OCI-LY3 (cell line): ENCODE measurements around the gene TMEM106C.

Source experiments
- H2AFZ ChIP-seq: fragments of 200-600, 300-600 bp; shearing (Covaris generic); 2 replicates; pipeline ENCODE4 v1.6.0; 2014; ENCODE audit warnings: antibody characterized with exemption, low read depth, low read length
- H3K27ac ChIP-seq: fragments of 200-600, 300-600 bp; sonication (generic); 2 replicates; pipeline ENCODE4 v1.5.1; 2014; ENCODE audit warnings: mild to moderate bottlenecking, low read length, moderate library complexity, mixed read lengths
- H3K27me3 ChIP-seq: fragments of 200-600, 300-600 bp; sonication (generic); 2 replicates; pipeline ENCODE4 v1.6.1; 2014; ENCODE audit warnings: low read depth, low read length, mixed read lengths
- H3K36me3 ChIP-seq: fragments of 200-600, 300-600 bp; sonication (generic); replicated peaks from 2 replicates; pipeline ENCODE3; 2014; ENCODE audit warnings: low read depth, low read length, mixed read lengths
- H3K4me1 ChIP-seq: fragments of 300-600, 200-600 bp; sonication (generic); 2 replicates; pipeline ENCODE4 v1.6.1; 2014; ENCODE audit warnings: low read length, mixed read lengths
- H3K4me2 ChIP-seq: fragments of 200-600, 300-600 bp; sonication (generic); 2 replicates; pipeline ENCODE4 v1.6.1; 2014; ENCODE audit warnings: low read length, mixed read lengths
- H3K4me3 ChIP-seq: fragments of 300-600, 200-600 bp; sonication (generic); 2 replicates; pipeline ENCODE4 v1.5.1; 2014; ENCODE audit warnings: antibody characterized with exemption, mild to moderate bottlenecking, low read length, moderate library complexity
- H3K79me2 ChIP-seq: fragments of 300-600, 200-600 bp; shearing (Covaris generic); 2 replicates; pipeline ENCODE4 v1.6.1; 2014; ENCODE audit warnings: mild to moderate bottlenecking, low read length, mixed read lengths
- H3K9ac ChIP-seq: fragments of 300-600, 200-600 bp; shearing (Covaris generic); 2 replicates; pipeline ENCODE4 v1.6.0; 2014; ENCODE audit warnings: mild to moderate bottlenecking, low read length, moderate library complexity
- H3K9me3 ChIP-seq: fragments of 200-600, 300-600 bp; shearing (Covaris generic); 2 replicates; pipeline ENCODE4 v1.6.1; 2014; ENCODE audit warnings: low read length, mixed read lengths; ENCODE audit not compliant: insufficient read depth
- H4K20me1 ChIP-seq: fragments of 200-600, 300-600 bp; sonication (generic); 2 replicates; pipeline ENCODE4 v1.6.1; 2016; ENCODE audit warnings: low read length, mixed read lengths; ENCODE audit not compliant: insufficient read depth
- EZH2phosphoT487 ChIP-seq: fragments of 200-600 bp; shearing (Covaris generic); IDR thresholded peaks from 2 replicates; pipeline ENCODE4 v1.6.1; 2018; ENCODE audit warnings: antibody characterized with exemption, mixed run types, low read depth
- TF ChIP-seq, protein P1 (sequence below): fragments of 200-600, 300-600 bp; sonication (generic); IDR thresholded peaks from 2 replicates; pipeline ENCODE4 v1.5.1; 2014; ENCODE audit warnings: antibody characterized with exemption, low read length, low read depth

TMEM106C gene

DNA sequence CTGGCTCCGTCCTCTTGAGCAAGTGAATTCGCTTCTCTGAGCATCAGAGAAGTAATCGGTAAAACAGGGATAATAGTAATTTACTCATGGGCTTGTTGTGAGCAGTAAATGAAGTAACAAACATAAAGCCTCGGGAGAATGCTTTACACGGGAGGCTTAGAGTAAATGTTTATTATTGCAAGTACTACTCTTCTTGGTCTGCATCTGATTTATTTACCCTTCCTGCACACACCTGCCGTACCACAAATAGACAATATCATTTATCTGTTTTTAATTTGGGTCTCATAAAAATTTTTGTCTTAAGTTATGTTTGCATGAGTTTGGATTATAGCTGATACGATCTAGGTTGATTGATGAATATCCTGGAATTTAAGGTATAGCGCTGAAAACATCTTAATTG is 48.7 kb downstream of the TMEM106C start:
- H3K4me1 ChIP-seq, result no peaks in the 10 kb centered on the region
- H3K4me3 ChIP-seq, result no peak overlapping the region
- H3K36me3 ChIP-seq, result no peaks in the 10 kb centered on the region
- H3K79me2 ChIP-seq, result no peaks in the 10 kb centered on the region
- TF ChIP-seq, protein P1, sequence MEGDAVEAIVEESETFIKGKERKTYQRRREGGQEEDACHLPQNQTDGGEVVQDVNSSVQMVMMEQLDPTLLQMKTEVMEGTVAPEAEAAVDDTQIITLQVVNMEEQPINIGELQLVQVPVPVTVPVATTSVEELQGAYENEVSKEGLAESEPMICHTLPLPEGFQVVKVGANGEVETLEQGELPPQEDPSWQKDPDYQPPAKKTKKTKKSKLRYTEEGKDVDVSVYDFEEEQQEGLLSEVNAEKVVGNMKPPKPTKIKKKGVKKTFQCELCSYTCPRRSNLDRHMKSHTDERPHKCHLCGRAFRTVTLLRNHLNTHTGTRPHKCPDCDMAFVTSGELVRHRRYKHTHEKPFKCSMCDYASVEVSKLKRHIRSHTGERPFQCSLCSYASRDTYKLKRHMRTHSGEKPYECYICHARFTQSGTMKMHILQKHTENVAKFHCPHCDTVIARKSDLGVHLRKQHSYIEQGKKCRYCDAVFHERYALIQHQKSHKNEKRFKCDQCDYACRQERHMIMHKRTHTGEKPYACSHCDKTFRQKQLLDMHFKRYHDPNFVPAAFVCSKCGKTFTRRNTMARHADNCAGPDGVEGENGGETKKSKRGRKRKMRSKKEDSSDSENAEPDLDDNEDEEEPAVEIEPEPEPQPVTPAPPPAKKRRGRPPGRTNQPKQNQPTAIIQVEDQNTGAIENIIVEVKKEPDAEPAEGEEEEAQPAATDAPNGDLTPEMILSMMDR, result no peak
- TF ChIP-seq EZH2phosphoT487, result no peak
- H3K27me3 ChIP-seq, result peaks cover 37% of the 10 kb centered on the region
- H2AFZ ChIP-seq, result no peak overlapping the region
- no peaks in the 10 kb centered on the region for H3K9me3 ChIP-seq
- H3K9ac ChIP-seq, result no peak overlapping the region
- no peak overlapping the region for H3K4me2 ChIP-seq
- H4K20me1 ChIP-seq, result no peaks in the 10 kb centered on the region
- H3K27ac ChIP-seq, result no peak overlapping the region

DNA sequence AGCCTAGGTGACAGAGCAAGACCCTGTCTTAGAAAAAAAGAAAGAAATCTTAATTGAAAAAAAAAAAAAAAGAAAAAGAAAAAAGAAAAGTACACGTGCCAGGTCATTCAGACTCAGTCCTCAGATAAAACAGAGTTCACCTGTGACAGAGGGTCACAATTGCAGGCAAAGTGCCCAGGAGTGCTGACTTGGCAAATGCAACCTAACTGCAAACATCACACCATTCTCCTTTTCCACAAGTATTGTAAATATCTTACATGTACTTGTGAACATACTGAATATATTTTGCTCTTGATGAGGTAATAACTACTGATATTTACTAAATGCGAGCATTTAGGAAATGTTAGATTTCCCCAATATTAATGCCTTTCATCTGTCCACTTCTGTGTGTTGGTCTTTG is 49.9 kb downstream of the TMEM106C start:
- Histone ChIP-seq H4K20me1 (no peaks in the 10 kb centered on the region), H3K79me2 (no peaks in the 10 kb centered on the region), H3K36me3 (no peaks in the 10 kb centered on the region), H3K9me3 (no peaks in the 10 kb centered on the region), H3K4me2 (no peak overlapping the region), H2AFZ (no peak overlapping the region), H3K4me1 (no peaks in the 10 kb centered on the region), H3K4me3 (no peak overlapping the region), H3K9ac (no peak overlapping the region), H3K27ac (no peak overlapping the region), H3K27me3 (peaks cover 42% of the 10 kb centered on the region)
- TF ChIP-seq, protein P1, result no peak
- TF ChIP-seq EZH2phosphoT487, result no peak

DNA sequence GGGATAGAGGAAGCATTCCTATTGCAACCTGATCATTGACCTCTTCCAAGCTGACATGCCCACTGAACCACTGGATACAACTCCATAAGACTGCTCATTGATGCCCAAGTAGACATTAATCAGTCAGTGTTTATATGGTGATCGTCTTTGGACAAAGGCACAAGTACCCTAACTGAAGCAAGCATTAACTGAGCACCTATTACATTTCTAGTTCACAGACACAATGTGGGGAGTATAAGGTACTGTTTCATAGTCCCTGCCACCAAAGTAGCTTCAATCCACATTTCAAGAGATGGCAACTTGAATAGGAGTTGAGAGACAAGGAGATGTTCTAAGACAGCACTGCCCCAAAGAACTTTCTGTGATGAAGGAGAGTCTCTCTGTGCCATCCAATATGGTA is 51.7 kb downstream of the TMEM106C start:
- H3K36me3 ChIP-seq, result no peaks in the 10 kb centered on the region

DNA sequence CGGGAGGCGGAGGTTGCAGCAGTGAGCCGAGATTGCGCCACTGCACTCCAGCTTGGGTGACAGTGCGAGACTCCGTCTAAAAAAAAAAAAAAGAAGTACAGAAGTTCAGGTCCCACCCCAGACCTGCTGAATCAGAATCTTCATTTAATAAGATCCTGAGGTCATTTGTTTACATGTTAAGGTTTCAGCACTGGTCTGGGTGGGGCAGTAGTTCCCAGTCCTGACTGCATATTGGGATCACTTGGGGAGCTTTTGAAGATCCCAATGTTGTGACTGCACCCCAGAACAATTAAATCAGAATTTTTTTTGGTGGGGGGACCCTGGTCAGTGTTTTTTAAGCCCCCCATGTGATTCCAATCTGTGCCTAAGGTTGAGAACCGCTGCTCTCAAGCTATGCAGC is 52.6 kb downstream of the TMEM106C start:
- Histone ChIP-seq H2AFZ (no peak overlapping the region), H3K4me1 (no peaks in the 10 kb centered on the region), H3K4me3 (no peak overlapping the region), H3K36me3 (no peaks in the 10 kb centered on the region), H4K20me1 (no peaks in the 10 kb centered on the region), H3K9ac (no peak overlapping the region), H3K27me3 (peaks cover 48% of the 10 kb centered on the region), H3K27ac (no peak overlapping the region), H3K4me2 (no peak overlapping the region), H3K79me2 (no peaks in the 10 kb centered on the region), H3K9me3 (no peaks in the 10 kb centered on the region)
- TF ChIP-seq EZH2phosphoT487, result no peak
- TF ChIP-seq, protein P1, result no peak

More for the DNA sequence above, 51.7 kb downstream of the TMEM106C start:
- H3K4me2 ChIP-seq, result no peak overlapping the region
- no peak overlapping the region for H3K27ac ChIP-seq
- no peaks in the 10 kb centered on the region for H3K4me1 ChIP-seq
- no peaks in the 10 kb centered on the region for H4K20me1 ChIP-seq
- peaks cover 48% of the 10 kb centered on the region for H3K27me3 ChIP-seq
- TF ChIP-seq EZH2phosphoT487, result no peak
- TF ChIP-seq, protein P1, result no peak
- H3K79me2 ChIP-seq, result no peaks in the 10 kb centered on the region
- no peak overlapping the region for H3K9ac ChIP-seq
- no peaks in the 10 kb centered on the region for H3K9me3 ChIP-seq
- no peak overlapping the region for H2AFZ ChIP-seq
- H3K4me3 ChIP-seq, result no peak overlapping the region
